K562 (cell line): ENCODE data around the gene C3. TPM values are rescaled to one million over a fixed set of nuclear protein-coding genes. Genes with fewer than 3 reads are reported as not detected.

Source experiments
- BRD4 ChIP-seq: fragments of 200-600 bp; sonication (generic); IDR thresholded peaks from 2 replicates; pipeline ENCODE4 v1.6.1; 2017; ENCODE audit warnings: inconsistent platforms
- CHCHD3 ChIP-seq: fragments of 250-450 bp; sonication (Bioruptor Pico); IDR thresholded peaks from 2 replicates; pipeline ENCODE4 v2.1.2; 2022; ENCODE audit warnings: mild to moderate bottlenecking
- ETV6 ChIP-seq, 3 experiments: fragments of 150-350 bp in 1 of 3; sonication (generic) in 1 of 3; formaldehyde crosslinking in 1 of 3; IDR thresholded peaks; 2 replicates each; pipeline versions ENCODE4 v1.6.1 to v1.8.0; 2014 to 2022; ENCODE audit warnings: borderline replicate concordance in 2 of 3, low read depth in 2 of 3, antibody characterized with exemption in 1 of 3, low read length in 1 of 3, mild to moderate bottlenecking in 1 of 3, missing genetic modification reagents in 1 of 3
- HIVEP1 ChIP-seq: fragments of 250-450 bp; sonication (Bioruptor Pico); IDR thresholded peaks from 2 replicates; pipeline ENCODE4 v1.4.0; 2020; ENCODE audit warnings: mild to moderate bottlenecking
- JUNB ChIP-seq: fragments of 450-650 bp; formaldehyde crosslinking; conservative IDR thresholded peaks from 2 replicates; pipeline ENCODE4 v1.4.0; 2020; ENCODE audit warnings: mild to moderate bottlenecking
- MAFF ChIP-seq: IDR thresholded peaks from 2 replicates; pipeline ENCODE4 v1.6.1; 2012; ENCODE audit warnings: low read length, improper control_type of control experiment
- MLX ChIP-seq, 2 experiments: fragments of 450-650 bp in 1 of 2; sonication (generic) in 1 of 2; formaldehyde crosslinking; conservative IDR thresholded peaks; 2 replicates each; pipeline versions ENCODE4 v1.4.0 to v1.8.1; 2020 to 2022; ENCODE audit warnings: mild to moderate bottlenecking in 1 of 2, missing genetic modification reagents in 1 of 2
- NONO ChIP-seq, 2 experiments: fragments of 200-400 bp in 1 of 2; fragments of 450-650 bp in 1 of 2; formaldehyde crosslinking in 1 of 2; IDR thresholded peaks; 2 replicates each; pipeline ENCODE4 v1.6.1; 2017; ENCODE audit warnings: low read depth in 2 of 2, mild to moderate bottlenecking in 2 of 2, moderate library complexity in 2 of 2, low read length in 1 of 2
- SUPT5H ChIP-seq: fragments of 450-650 bp; IDR thresholded peaks from 2 replicates; pipeline ENCODE4 v1.6.1; 2016
- TRIM24 ChIP-seq, 2 experiments: fragments of 450-650 bp; IDR thresholded peaks; 2 replicates each; pipeline ENCODE4 v1.6.1; 2016
- ZBTB26 ChIP-seq: fragments of 450-650 bp; formaldehyde crosslinking; IDR thresholded peaks from 2 replicates; pipeline ENCODE4 v1.4.0; 2022; ENCODE audit warnings: missing genetic modification characterization
- ZFPM2 ChIP-seq: fragments of 250-450 bp; sonication (Bioruptor Pico); IDR thresholded peaks from 2 replicates; pipeline ENCODE4 v1.5.1; 2022; ENCODE audit warnings: mild to moderate bottlenecking
- ZMIZ1 ChIP-seq, 2 experiments: fragments of 150-350 bp in 1 of 2; IDR thresholded peaks; 2 replicates each; pipeline ENCODE4 v1.6.1; 2012 to 2016; ENCODE audit warnings: low read depth in 2 of 2, low read length in 2 of 2, mild to moderate bottlenecking in 1 of 2, moderate library complexity in 1 of 2
- ZNF140 ChIP-seq: fragments of 250-450 bp; sonication (Bioruptor Pico); IDR thresholded peaks from 2 replicates; pipeline ENCODE4 v1.8.0; 2021; ENCODE audit warnings: moderate library complexity, mild to moderate bottlenecking, inconsistent platforms
- polyA plus RNA-seq, 8 experiments: library from polyadenylated mRNA; depleted of rRNA in 4 of 8; stranded (reverse) in 5 of 8; unstranded in 3 of 8; fragments of >200 nt; fragmentation: Nextera tagmentation in 2 of 8; fragmentation: Illumina TruSeq in 1 of 8; extraction: Ambion mirVana in 2 of 8; extraction: Trizol in 1 of 8; gene quantifications; 2 replicates each; pipeline versions ENCODE4 v1.2.1 to v1.2.3, GENCODE V29; 2011 to 2014; ENCODE audit warnings: inconsistent platforms in 1 of 8, missing spikeins in 1 of 8
- total RNA-seq, 7 experiments: library from RNA; depleted of rRNA in 6 of 7; stranded (reverse); fragments of >200 nt in 6 of 7; fragmentation: Illumina TruSeq in 2 of 7; extraction: Trizol in 2 of 7; gene quantifications; 2 replicates each; pipeline versions ENCODE4 v1.2.1 to v1.2.3, GENCODE V29; 2011 to 2021; ENCODE audit warnings: low replicate concordance in 1 of 7

C3 gene
- total and polyA plus RNA-seq, 9 of the 15 experiments (the other 6 are each of a cell fraction or from before 2014, with no cell fraction given), result 0.59 to 10.6 (median 2.2) TPM

GRCh38 chr19:6667114-6667627 lies 53.3 kb downstream of the C3 start (continued):
- TF ChIP-seq HIVEP1 (CRISPR knock-in tag) (no peak), JUNB (CRISPR knock-in tag) (no peak), BRD4 (no peak), ZMIZ1 (IDR thresholded peaks at IDR 0.05; ENCODE audit: low read depth in 2 of 2, low read length in 2 of 2) (no peak), ETV6 (IDR thresholded peaks at IDR 0.05; ENCODE audit: borderline replicate concordance in 1 of 2, low read depth in 2 of 2, low read length in 1 of 2) (no peak), ETV6 (CRISPR knock-in tag; IDR thresholded peaks at IDR 0.05; ENCODE audit: borderline replicate concordance) (no peak), NONO (IDR thresholded peaks at IDR 0.05; ENCODE audit: low read depth in 2 of 2, low read length in 1 of 2) (no peak), ZFPM2 (CRISPR knock-in tag) (no peak), SUPT5H (no peak), MAFF (no peak), CHCHD3 (no peak), MLX (CRISPR knock-in tag; conservative IDR thresholded peaks at IDR 0.05) (no peak), ZNF140 (CRISPR knock-in tag) (no peak), ZBTB26 (CRISPR knock-in tag) (no peak), TRIM24 (IDR thresholded peaks at IDR 0.05) (0 out of 4 replicates have a peak, but pooled peaks of 1 of the 2 experiments have one; percentile 24)
